Caco-2 (cell line): ENCODE measurements around the gene DAPK1. TPM values are rescaled to one million over a fixed set of nuclear protein-coding genes. Genes with fewer than 3 reads are reported as not detected.

Experiments
- BruUV-seq: library from RNA; stranded (reverse); fragments of 400-500 nt; replicated peaks from 2 replicates; lab custom pipeline; 2021; lab: Mats Ljungman, UMichigan
- CTCF ChIA-PET: fragments of 300-600 bp; sonication (Branson Sonifier 250); formaldehyde crosslinking; loops from one replicate; lab custom pipeline; 2022; ENCODE audit warnings: antibody characterized with exemption; lab: Charles Lee
- POLR2A ChIA-PET: fragments of 300-600 bp; sonication (Branson Sonifier 250); formaldehyde crosslinking; loops from one replicate; lab custom pipeline; 2022; ENCODE audit warnings: antibody characterized with exemption; lab: Charles Lee
- DNase-seq, 2 experiments: peaks; one replicate each; pipeline versions ENCODE4 v3.0.0 to v3.0.0-alpha.2; 2020 to 2022
- H3K27me3 ChIP-seq: replicated peaks from 2 replicates; pipeline ENCODE4 v1.6.0; 2011; ENCODE audit warnings: low read length; ENCODE audit not compliant: control insufficient read depth, insufficient read depth
- H3K36me3 ChIP-seq: 2 replicates; pipeline ENCODE4 v1.5.1; 2011; ENCODE audit warnings: low read length; ENCODE audit not compliant: control insufficient read depth, insufficient read depth
- H3K4me1 ChIP-seq: fragments of 250-450 bp; sonication (Bioruptor Pico); 2 replicates; pipeline ENCODE4 v1.5.1; 2020; ENCODE audit warnings: mild to moderate bottlenecking
- H3K4me3 ChIP-seq: 2 replicates; pipeline ENCODE4 v1.5.1; 2011; ENCODE audit warnings: low read depth, mild to moderate bottlenecking, control low read depth, low read length
- H3K9me3 ChIP-seq: fragments of 250-450 bp; sonication (Bioruptor Pico); 2 replicates; pipeline ENCODE4 v1.5.1; 2020; ENCODE audit warnings: mild to moderate bottlenecking, moderate library complexity
- H3K27ac Mint-ChIP-seq: one replicate; pipeline ENCODE4 v1.8.0; 2022; ENCODE audit warnings: mixed read lengths; ENCODE audit not compliant: unreplicated experiment
- H3K27me3 Mint-ChIP-seq: one replicate; pipeline ENCODE4 v1.8.0; 2022; ENCODE audit warnings: mixed read lengths; ENCODE audit not compliant: insufficient read depth, unreplicated experiment
- H3K36me3 Mint-ChIP-seq: one replicate; pipeline ENCODE4 v1.8.0; 2022; ENCODE audit warnings: mild to moderate bottlenecking, mixed read lengths; ENCODE audit not compliant: insufficient read depth, unreplicated experiment
- H3K4me1 Mint-ChIP-seq: one replicate; pipeline ENCODE4 v1.8.0; 2022; ENCODE audit warnings: low read depth, mixed read lengths; ENCODE audit not compliant: unreplicated experiment
- H3K4me3 Mint-ChIP-seq: one replicate; pipeline ENCODE4 v1.8.0; 2022; ENCODE audit warnings: mild to moderate bottlenecking, moderate library complexity, mixed read lengths; ENCODE audit not compliant: unreplicated experiment
- H3K9me3 Mint-ChIP-seq: one replicate; pipeline ENCODE4 v1.8.0; 2022; ENCODE audit warnings: mixed read lengths; ENCODE audit not compliant: unreplicated experiment
- CTCF ChIP-seq, 2 experiments: fragments of 200-600 bp in 1 of 2; IDR thresholded peaks; 1 replicate in 1 of 2; 2 replicates in 1 of 2; pipeline versions ENCODE4 v1.5.1 to v1.8.0; 2011 to 2022; ENCODE audit warnings: antibody characterized with exemption in 1 of 2, control low read depth in 1 of 2, inconsistent platforms in 1 of 2, low read depth in 1 of 2, low read length in 1 of 2, mild to moderate bottlenecking in 1 of 2, moderate library complexity in 1 of 2; ENCODE audit not compliant: insufficient read depth in 1 of 2, severe bottlenecking in 1 of 2, unreplicated experiment in 1 of 2
- intact Hi-C: fragments of 100-400 bp; cut with micrococcal nuclease; formaldehyde crosslinking; loops from one replicate; pipeline ENCODE4 v1.10.0; 2022; ENCODE audit not compliant: unreplicated experiment
- total RNA-seq: library from RNA; stranded (reverse); gene quantifications from 2 replicates; pipeline ENCODE4 v1.2.3, GENCODE V29; 2022

Gene DAPK1
- total RNA-seq, 1 experiment from 2014 or later: 79.2 TPM

DNA sequence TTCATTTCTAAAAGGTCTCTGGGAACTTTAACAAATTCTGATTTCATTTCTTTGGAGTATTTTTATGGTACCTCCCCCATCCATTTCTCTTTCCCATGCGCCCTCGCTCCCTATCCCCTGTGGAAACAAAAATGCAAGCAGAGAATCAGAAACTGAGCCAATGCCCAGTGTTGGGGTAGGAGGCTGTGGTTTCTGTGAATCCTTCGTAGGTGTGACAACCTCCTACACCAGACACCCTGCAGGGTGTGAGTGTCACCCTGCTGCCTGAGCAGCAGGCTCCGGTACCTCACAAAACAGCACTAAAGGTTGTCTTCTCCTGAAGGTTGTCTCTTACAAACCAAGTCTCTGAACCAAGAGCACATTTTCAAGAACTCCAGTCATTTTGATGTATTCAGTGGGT, 124.4 kb downstream of the DAPK1 start:
- Histone ChIP-seq H3K9me3 (no peaks in the 10 kb centered on the region), H3K36me3 (no peaks in the 10 kb centered on the region), H3K4me1 (no peaks in the 10 kb centered on the region), H3K27me3 (no peaks in the 10 kb centered on the region), H3K4me3 (no peak overlapping the region)
- intact Hi-C loops: no loop called here
- ChIA-PET CTCF (no interaction called here), POLR2A (no interaction called here)
- BruUV-seq: no TSS peak
- Mint-ChIP-seq H3K27me3 (no peaks in the 10 kb centered on the region), H3K9me3 (no peaks in the 10 kb centered on the region), H3K36me3 (peaks cover 15% of the 10 kb centered on the region), H3K4me3 (no peak overlapping the region), H3K27ac (no peak overlapping the region), H3K4me1 (no peaks in the 10 kb centered on the region)
- no peak for TF ChIP-seq CTCF (IDR thresholded peaks at IDR 0.05; ENCODE audit: insufficient read depth in 1 of 2, low read depth in 1 of 2, low read length in 1 of 2, severe bottlenecking in 1 of 2, unreplicated experiment in 1 of 2)
- DNase-seq: no peak

DNA sequence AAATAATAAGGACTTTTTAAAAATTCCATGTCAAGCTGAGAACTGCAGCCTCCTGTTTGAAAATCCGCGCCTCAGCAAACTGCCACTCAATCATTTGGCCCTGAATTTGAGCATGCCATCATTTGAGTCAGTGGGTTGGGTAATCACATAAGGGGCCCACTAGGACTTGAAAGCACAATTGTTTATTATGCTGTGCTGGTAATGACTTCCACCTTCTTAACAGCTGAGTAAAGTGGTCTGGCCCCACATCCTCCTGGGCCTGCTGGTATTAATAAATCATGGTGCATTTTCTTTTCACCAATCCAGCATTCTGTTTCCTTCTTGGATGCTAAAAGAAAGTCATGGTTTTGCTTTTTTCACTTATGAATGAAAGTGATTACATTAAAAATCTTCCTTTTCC, 125.3 kb downstream of the DAPK1 start:
- ChIA-PET CTCF (no interaction called here), POLR2A (no interaction called here)
- Mint-ChIP-seq H3K4me3 (no peak overlapping the region), H3K27ac (no peak overlapping the region), H3K4me1 (no peaks in the 10 kb centered on the region), H3K27me3 (no peaks in the 10 kb centered on the region), H3K9me3 (no peaks in the 10 kb centered on the region), H3K36me3 (peaks cover 8% of the 10 kb centered on the region)
- Histone ChIP-seq H3K36me3 (no peaks in the 10 kb centered on the region), H3K9me3 (no peaks in the 10 kb centered on the region), H3K4me1 (no peaks in the 10 kb centered on the region), H3K27me3 (no peaks in the 10 kb centered on the region), H3K4me3 (no peak overlapping the region)
- no peak for TF ChIP-seq CTCF (IDR thresholded peaks at IDR 0.05; ENCODE audit: insufficient read depth in 1 of 2, low read depth in 1 of 2, low read length in 1 of 2, severe bottlenecking in 1 of 2, unreplicated experiment in 1 of 2)
- no peak for DNase-seq
- no TSS peak for BruUV-seq
- intact Hi-C loops: no loop called here

GRCh38 chr9:87628346-87628745, 130.7 kb downstream of the DAPK1 start:
- no peak for DNase-seq

More at GRCh38 chr9:87628346-87628745, 130.7 kb downstream of the DAPK1 start:
- ChIA-PET CTCF (no interaction called here), POLR2A (no interaction called here)
- Mint-ChIP-seq H3K9me3 (no peaks in the 10 kb centered on the region), H3K4me3 (no peak overlapping the region), H3K27ac (no peak overlapping the region), H3K4me1 (no peaks in the 10 kb centered on the region), H3K27me3 (no peaks in the 10 kb centered on the region), H3K36me3 (no peaks in the 10 kb centered on the region)
- TF ChIP-seq CTCF (IDR thresholded peaks at IDR 0.05; ENCODE audit: insufficient read depth in 1 of 2, low read depth in 1 of 2, low read length in 1 of 2, severe bottlenecking in 1 of 2, unreplicated experiment in 1 of 2): no peak
- no TSS peak for BruUV-seq
- intact Hi-C loops: no loop called here
- Histone ChIP-seq H3K36me3 (no peaks in the 10 kb centered on the region; the same call in 1 of the 2 replicates), H3K4me3 (no peak overlapping the region), H3K27me3 (no peaks in the 10 kb centered on the region), H3K4me1 (no peaks in the 10 kb centered on the region), H3K9me3 (no peaks in the 10 kb centered on the region)
